Measurements from ENCODE around the gene GBF1.
"Not testable (repeated sequence)": the region's sequence is repeated elsewhere in the genome, so short reads cannot be mapped to it uniquely, and the experiment has no call there.

The GBF1 gene

DNA sequence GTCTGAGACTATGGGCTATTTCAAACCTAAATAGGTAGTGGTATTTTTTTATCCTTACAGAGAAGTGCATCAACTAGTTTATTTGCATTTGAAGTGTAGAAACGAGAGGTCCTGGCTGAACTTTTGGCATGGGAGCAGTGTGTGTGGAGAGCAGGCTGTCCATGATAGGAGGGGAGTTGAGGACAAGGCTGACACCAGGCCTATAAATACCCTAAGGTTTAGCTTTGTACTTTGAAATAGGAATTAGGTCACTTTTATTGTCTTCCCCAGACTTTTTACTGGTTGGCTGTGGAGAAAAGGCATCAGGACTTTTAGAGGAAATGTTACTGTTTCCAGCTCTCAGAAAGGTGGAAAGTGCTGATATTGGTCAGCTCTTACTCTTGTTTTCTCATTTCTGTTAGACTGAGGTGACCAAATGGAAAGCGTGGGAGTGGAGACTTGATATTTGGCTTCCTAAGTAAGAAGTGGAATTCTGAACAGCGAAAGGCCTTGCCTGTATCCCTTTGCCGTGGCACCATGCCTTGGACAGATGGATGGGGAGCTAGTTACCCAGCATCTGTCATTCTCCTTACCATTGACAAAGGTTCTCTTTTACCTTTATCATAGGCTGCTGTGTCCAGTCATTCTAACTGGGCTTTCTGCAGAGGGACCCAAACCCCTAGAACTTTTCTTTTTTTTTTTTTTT is 46.0 kb downstream of the GBF1 start:
- H3K9me3 ChIP-seq (ENCODE audit: control insufficient read depth in 5 of 5, low read length in 5 of 5), result no peaks in the 10 kb centered on the region
- H3K27me3 ChIP-seq (ENCODE audit: control insufficient read depth in 5 of 5, insufficient read depth in 4 of 5, low read length in 5 of 5), result no peaks in the 10 kb centered on the region
- peaks cover 0 to 7% (median 4%) of the 10 kb centered on the region in 5 donors for H3K4me1 ChIP-seq (ENCODE audit: control insufficient read depth in 5 of 5, insufficient read depth in 5 of 5, low read length in 5 of 5)
- no peak overlapping the region for H3K4me3 ChIP-seq (ENCODE audit: low read depth in 1 of 5, low read length in 5 of 5)
- H3K9ac ChIP-seq (ENCODE audit: low read length in 5 of 5), result no peak overlapping the region
- no peak overlapping the region for H3K27ac ChIP-seq (ENCODE audit: low read depth, low read length)
- peaks cover 0 to 6% (median 0%) of the 10 kb centered on the region in 5 donors for H3K36me3 ChIP-seq (ENCODE audit: control insufficient read depth in 5 of 5, insufficient read depth in 5 of 5, low read length in 5 of 5)

DNA sequence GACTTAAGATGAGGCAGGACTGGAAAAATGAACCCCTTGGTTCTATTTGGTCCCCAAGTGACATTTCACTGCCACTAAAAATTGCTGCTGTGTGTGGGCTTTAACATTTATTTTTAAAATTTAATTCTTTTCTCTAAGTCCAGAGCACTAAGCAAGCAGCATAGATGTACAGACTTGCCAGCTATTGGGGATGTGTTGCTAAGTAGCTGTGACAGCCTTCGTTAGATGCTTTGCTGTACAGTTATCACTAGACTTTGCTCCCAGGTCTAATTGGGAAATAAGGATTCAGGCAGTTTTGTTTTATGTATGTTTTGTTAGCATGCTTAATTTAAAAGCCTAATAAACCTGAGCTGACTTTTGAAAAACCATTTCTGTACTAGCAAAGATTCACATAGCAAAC is 51.8 kb downstream of the GBF1 start:
- Histone ChIP-seq H3K9ac (ENCODE audit: low read length in 5 of 5) (no peak overlapping the region), H3K27ac (ENCODE audit: low read depth, low read length) (no peak overlapping the region), H3K4me3 (ENCODE audit: low read depth in 1 of 5, low read length in 5 of 5) (no peak overlapping the region), H3K4me1 (ENCODE audit: control insufficient read depth in 5 of 5, insufficient read depth in 5 of 5, low read length in 5 of 5) (peaks cover 0 to 8% (median 0%) of the 10 kb centered on the region in 5 donors), H3K27me3 (ENCODE audit: control insufficient read depth in 5 of 5, insufficient read depth in 4 of 5, low read length in 5 of 5) (no peaks in the 10 kb centered on the region), H3K9me3 (ENCODE audit: control insufficient read depth in 5 of 5, low read length in 5 of 5) (no peaks in the 10 kb centered on the region), H3K36me3 (ENCODE audit: control insufficient read depth in 5 of 5, insufficient read depth in 5 of 5, low read length in 5 of 5) (no peaks in the 10 kb centered on the region)

DNA sequence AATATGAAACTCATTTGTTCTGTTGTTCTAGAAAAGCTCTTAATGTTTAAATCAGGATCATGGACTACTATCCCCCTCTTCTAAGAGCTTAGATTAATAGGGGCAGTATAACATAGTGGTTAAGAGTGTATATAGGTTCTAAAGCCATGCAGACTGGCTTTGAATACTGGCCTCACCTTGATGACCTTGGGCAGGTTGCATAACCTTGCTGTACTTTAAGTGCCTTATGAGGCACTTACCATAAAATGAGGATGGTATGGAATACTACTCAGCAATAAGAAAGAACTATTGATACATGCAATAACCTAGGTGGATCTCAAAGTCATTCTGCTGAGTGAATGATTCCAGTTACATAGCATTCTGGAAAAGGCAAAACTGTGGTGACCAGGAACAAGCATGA is 53.6 kb downstream of the GBF1 start:
- Histone ChIP-seq H3K9me3 (ENCODE audit: control insufficient read depth in 5 of 5, low read length in 5 of 5) (no peaks in the 10 kb centered on the region), H3K27me3 (ENCODE audit: control insufficient read depth in 5 of 5, insufficient read depth in 4 of 5, low read length in 5 of 5) (no peaks in the 10 kb centered on the region), H3K4me3 (ENCODE audit: low read depth in 1 of 5, low read length in 5 of 5) (no peak overlapping the region), H3K36me3 (ENCODE audit: control insufficient read depth in 5 of 5, insufficient read depth in 5 of 5, low read length in 5 of 5) (no peaks in the 10 kb centered on the region), H3K27ac (ENCODE audit: low read depth, low read length) (no peak overlapping the region), H3K9ac (ENCODE audit: low read length in 5 of 5) (no peak overlapping the region), H3K4me1 (ENCODE audit: control insufficient read depth in 5 of 5, insufficient read depth in 5 of 5, low read length in 5 of 5) (peaks cover 0 to 8% (median 0%) of the 10 kb centered on the region in 5 donors)

DNA sequence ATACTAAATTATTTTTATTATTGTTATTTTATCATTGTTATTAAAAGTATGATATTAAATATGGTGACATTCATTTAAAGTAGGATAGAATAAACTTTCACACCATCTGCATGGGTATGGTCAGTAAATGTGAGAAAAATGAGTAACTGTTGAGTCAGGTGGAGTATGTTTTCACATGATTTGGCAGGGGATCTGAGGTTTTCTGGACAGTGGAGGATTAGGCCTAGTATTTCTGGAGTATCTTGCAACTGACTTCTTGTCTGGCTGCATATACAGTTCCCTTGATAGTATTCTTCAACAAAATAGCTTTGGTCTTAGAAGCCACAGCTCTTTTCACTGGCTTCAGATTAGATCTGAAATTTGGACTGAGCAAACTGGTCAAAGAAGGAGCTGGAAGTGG is 54.5 kb downstream of the GBF1 start:
- Histone ChIP-seq H3K4me3 (ENCODE audit: low read depth in 1 of 5, low read length in 5 of 5) (no peak overlapping the region), H3K4me1 (ENCODE audit: control insufficient read depth in 5 of 5, insufficient read depth in 5 of 5, low read length in 5 of 5) (peaks cover 0 to 8% (median 0%) of the 10 kb centered on the region in 5 donors), H3K27ac (ENCODE audit: low read depth, low read length) (no peak overlapping the region), H3K9ac (ENCODE audit: low read length in 5 of 5) (no peak overlapping the region), H3K27me3 (ENCODE audit: control insufficient read depth in 5 of 5, insufficient read depth in 4 of 5, low read length in 5 of 5) (no peaks in the 10 kb centered on the region), H3K36me3 (ENCODE audit: control insufficient read depth in 5 of 5, insufficient read depth in 5 of 5, low read length in 5 of 5) (no peaks in the 10 kb centered on the region), H3K9me3 (ENCODE audit: control insufficient read depth in 5 of 5, low read length in 5 of 5) (no peaks in the 10 kb centered on the region)

DNA sequence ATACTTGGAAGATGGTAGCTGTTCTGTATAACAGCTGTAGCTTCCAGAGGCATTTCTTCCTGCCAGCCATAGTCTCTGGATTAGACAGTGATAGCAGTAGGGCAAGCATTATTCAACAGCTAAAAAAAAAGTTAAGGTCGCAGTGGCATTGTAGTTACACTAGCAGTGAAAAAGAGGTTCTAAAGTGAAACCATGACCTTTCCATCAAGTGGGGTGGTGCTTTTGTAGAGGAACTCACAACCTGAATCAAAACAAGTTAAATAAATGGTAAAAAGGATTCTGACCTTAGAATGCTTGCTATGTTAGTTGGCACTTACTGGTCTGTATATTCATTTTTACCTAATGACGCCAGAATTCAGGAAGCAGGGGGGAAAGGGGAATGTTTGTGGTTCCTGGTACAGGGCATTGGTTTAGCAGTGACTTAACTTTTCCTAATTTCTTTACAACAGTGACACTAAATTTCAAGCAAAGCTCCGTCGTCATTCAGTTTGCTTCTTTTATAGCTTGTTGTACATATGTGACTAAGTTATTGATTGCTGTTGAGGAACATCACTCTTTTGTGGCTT is 55.0 kb downstream of the GBF1 start:
- no peak overlapping the region for H3K4me3 ChIP-seq (ENCODE audit: low read depth in 1 of 5, low read length in 5 of 5)
- H3K4me1 ChIP-seq (ENCODE audit: control insufficient read depth in 5 of 5, insufficient read depth in 5 of 5, low read length in 5 of 5), result peaks cover 0 to 8% (median 0%) of the 10 kb centered on the region in 5 donors
- no peaks in the 10 kb centered on the region for H3K27me3 ChIP-seq (ENCODE audit: control insufficient read depth in 5 of 5, insufficient read depth in 4 of 5, low read length in 5 of 5)
- H3K9me3 ChIP-seq (ENCODE audit: control insufficient read depth in 5 of 5, low read length in 5 of 5), result no peaks in the 10 kb centered on the region
- H3K9ac ChIP-seq (ENCODE audit: low read length in 5 of 5), result no peak overlapping the region
- no peak overlapping the region for H3K27ac ChIP-seq (ENCODE audit: low read depth, low read length)
- no peaks in the 10 kb centered on the region for H3K36me3 ChIP-seq (ENCODE audit: control insufficient read depth in 5 of 5, insufficient read depth in 5 of 5, low read length in 5 of 5)

DNA sequence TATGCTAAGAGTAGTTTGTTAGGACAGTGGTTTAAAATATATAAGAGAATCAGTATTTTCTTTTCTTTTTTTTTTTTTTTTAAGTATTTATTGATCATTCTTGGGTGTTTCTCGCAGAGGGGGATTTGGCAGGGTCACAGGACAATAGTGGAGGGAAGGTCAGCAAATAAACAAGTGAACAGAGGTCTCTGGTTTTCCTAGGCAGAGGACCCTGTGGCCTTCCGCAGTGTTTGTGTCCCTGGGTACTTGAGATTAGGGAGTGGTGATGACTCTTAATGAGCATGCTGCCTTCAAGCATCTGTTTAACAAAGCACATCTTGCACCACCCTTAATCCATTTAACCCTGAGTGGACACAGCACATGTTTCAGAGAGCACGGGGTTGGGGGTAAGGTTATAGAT is 55.6 kb downstream of the GBF1 start:
- H3K27me3 ChIP-seq (ENCODE audit: control insufficient read depth in 5 of 5, insufficient read depth in 4 of 5, low read length in 5 of 5); H3K9me3 ChIP-seq (ENCODE audit: control insufficient read depth in 5 of 5, low read length in 5 of 5); H3K27ac ChIP-seq (ENCODE audit: low read depth, low read length); H3K9ac ChIP-seq (ENCODE audit: low read length in 5 of 5); H3K36me3 ChIP-seq (ENCODE audit: control insufficient read depth in 5 of 5, insufficient read depth in 5 of 5, low read length in 5 of 5); H3K4me3 ChIP-seq (ENCODE audit: low read depth in 1 of 5, low read length in 5 of 5): not testable (repeated sequence)
- peaks cover 0 to 11% (median 0%) of the 10 kb centered on the region in 5 donors for H3K4me1 ChIP-seq (ENCODE audit: control insufficient read depth in 5 of 5, insufficient read depth in 5 of 5, low read length in 5 of 5)

DNA sequence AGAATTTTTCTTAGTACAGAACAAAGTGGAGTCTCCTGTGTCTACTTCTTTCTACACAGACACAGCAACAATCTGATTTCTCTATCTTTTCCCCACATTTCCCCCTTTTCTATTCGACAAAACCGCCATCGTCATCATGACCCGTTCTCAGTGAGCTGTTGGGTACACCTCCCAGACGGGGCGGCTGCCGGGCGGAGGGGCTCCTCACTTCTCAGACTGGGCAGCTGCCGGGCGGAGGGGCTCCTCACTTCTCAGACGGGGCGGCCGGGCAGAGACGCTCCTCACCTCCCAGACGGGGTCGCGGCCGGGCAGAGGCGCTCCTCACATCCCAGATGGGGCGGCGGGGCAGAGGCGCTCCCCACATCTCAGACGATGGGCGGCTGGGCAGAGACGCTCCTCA is 56.0 kb downstream of the GBF1 start:
- not testable (repeated sequence) for H3K27me3 ChIP-seq (ENCODE audit: control insufficient read depth in 5 of 5, insufficient read depth in 4 of 5, low read length in 5 of 5); H3K4me3 ChIP-seq (ENCODE audit: low read depth in 1 of 5, low read length in 5 of 5); H3K27ac ChIP-seq (ENCODE audit: low read depth, low read length); H3K9me3 ChIP-seq (ENCODE audit: control insufficient read depth in 5 of 5, low read length in 5 of 5); H3K36me3 ChIP-seq (ENCODE audit: control insufficient read depth in 5 of 5, insufficient read depth in 5 of 5, low read length in 5 of 5); H3K9ac ChIP-seq (ENCODE audit: low read length in 5 of 5)
- peaks cover 0 to 15% (median 0%) of the 10 kb centered on the region in 5 donors for H3K4me1 ChIP-seq (ENCODE audit: control insufficient read depth in 5 of 5, insufficient read depth in 5 of 5, low read length in 5 of 5)

DNA sequence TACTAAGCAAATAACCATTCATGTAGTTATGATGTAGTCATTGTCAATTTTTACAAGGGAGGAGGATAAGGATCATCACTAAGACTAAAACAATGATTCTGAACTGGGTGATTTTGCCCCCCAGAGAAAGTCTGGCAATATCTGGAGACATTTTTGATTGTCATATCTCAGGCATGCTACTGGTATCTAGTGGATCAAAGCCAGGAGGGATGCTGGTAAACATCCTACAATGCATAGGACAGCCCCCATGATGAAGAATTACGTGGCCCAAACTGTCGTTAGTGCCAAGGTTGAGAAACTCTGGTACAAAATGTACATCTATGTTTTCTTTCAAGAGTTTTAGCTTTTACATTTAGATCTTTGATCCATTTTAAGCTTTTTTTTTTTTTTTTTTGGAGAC is 57.3 kb downstream of the GBF1 start:
- Histone ChIP-seq H3K27me3 (ENCODE audit: control insufficient read depth in 5 of 5, insufficient read depth in 4 of 5, low read length in 5 of 5) (no peaks in the 10 kb centered on the region), H3K4me3 (ENCODE audit: low read depth in 1 of 5, low read length in 5 of 5) (no peak overlapping the region), H3K4me1 (ENCODE audit: control insufficient read depth in 5 of 5, insufficient read depth in 5 of 5, low read length in 5 of 5) (peaks cover 0 to 15% (median 0%) of the 10 kb centered on the region in 5 donors), H3K27ac (ENCODE audit: low read depth, low read length) (no peak overlapping the region), H3K36me3 (ENCODE audit: control insufficient read depth in 5 of 5, insufficient read depth in 5 of 5, low read length in 5 of 5) (peaks cover 0 to 2% (median 0%) of the 10 kb centered on the region in 5 donors), H3K9me3 (ENCODE audit: control insufficient read depth in 5 of 5, low read length in 5 of 5) (no peaks in the 10 kb centered on the region), H3K9ac (ENCODE audit: low read length in 5 of 5) (no peak overlapping the region)

DNA sequence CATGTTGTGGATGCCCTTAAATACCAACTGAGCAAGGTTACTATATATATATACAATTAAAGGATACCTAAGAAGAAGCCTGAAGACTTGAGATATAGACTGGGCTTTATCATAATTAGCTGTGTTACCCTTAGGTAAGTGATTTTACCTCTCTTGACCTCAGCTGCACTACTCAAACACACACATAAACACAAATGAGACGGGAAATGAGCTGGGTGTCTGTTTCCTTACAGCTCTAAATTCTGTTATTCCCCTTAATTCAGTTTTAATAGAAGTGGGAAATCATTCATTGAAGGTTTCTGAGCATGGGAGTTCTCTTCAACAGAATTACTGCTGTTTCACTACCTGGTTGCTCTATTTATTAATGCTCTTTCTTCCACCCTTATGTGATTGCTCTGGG is 60.7 kb downstream of the GBF1 start:
- H3K9me3 ChIP-seq (ENCODE audit: control insufficient read depth in 5 of 5, low read length in 5 of 5), result no peaks in the 10 kb centered on the region
- no peak overlapping the region for H3K9ac ChIP-seq (ENCODE audit: low read length in 5 of 5)
- H3K36me3 ChIP-seq (ENCODE audit: control insufficient read depth in 5 of 5, insufficient read depth in 5 of 5, low read length in 5 of 5), result peaks cover 0 to 2% (median 0%) of the 10 kb centered on the region in 5 donors
- no peak overlapping the region for H3K27ac ChIP-seq (ENCODE audit: low read depth, low read length)
- no peak overlapping the region for H3K4me3 ChIP-seq (ENCODE audit: low read depth in 1 of 5, low read length in 5 of 5)
- no peaks in the 10 kb centered on the region for H3K27me3 ChIP-seq (ENCODE audit: control insufficient read depth in 5 of 5, insufficient read depth in 4 of 5, low read length in 5 of 5)
- H3K4me1 ChIP-seq (ENCODE audit: control insufficient read depth in 5 of 5, insufficient read depth in 5 of 5, low read length in 5 of 5), result peaks cover 0 to 17% (median 0%) of the 10 kb centered on the region in 5 donors

DNA sequence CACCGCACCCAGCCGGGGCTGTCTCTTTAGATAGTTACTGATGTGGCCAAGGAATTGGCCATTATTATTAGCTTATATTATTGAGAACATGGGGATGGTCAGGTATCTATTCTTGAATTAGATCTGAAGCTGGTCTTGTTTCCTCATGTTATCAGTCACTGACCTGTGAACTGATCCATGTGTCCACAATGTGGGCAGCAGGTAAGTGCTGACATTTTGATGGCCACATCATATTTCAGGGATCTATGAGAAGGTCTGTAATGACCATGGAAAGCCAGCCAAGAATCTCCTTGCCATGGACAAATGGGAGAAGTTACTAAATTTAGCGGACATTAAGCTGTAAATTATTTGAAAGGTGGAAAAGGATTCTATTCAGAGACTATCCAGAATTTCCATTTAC is 61.4 kb downstream of the GBF1 start:
- Histone ChIP-seq H3K27me3 (ENCODE audit: control insufficient read depth in 5 of 5, insufficient read depth in 4 of 5, low read length in 5 of 5) (no peaks in the 10 kb centered on the region), H3K36me3 (ENCODE audit: control insufficient read depth in 5 of 5, insufficient read depth in 5 of 5, low read length in 5 of 5) (peaks cover 0 to 2% (median 0%) of the 10 kb centered on the region in 5 donors), H3K9me3 (ENCODE audit: control insufficient read depth in 5 of 5, low read length in 5 of 5) (no peaks in the 10 kb centered on the region), H3K9ac (ENCODE audit: low read length in 5 of 5) (no peak overlapping the region), H3K4me1 (ENCODE audit: control insufficient read depth in 5 of 5, insufficient read depth in 5 of 5, low read length in 5 of 5) (peaks cover 0 to 17% (median 0%) of the 10 kb centered on the region in 5 donors), H3K4me3 (ENCODE audit: low read depth in 1 of 5, low read length in 5 of 5) (no peak overlapping the region), H3K27ac (ENCODE audit: low read depth, low read length) (no peak overlapping the region)

Data from subcutaneous abdominal adipose tissue (tissue), 5 donors.